SH-SY5Y (cell line): ENCODE measurements around the gene CFL1.

ENCODE experiments used
- GATA2 ChIP-seq: IDR thresholded peaks from 2 replicates; pipeline ENCODE4 v1.6.1; 2011; ENCODE audit warnings: mild to moderate bottlenecking, low read depth, low read length
- GATA3 ChIP-seq: IDR thresholded peaks from 2 replicates; pipeline ENCODE4 v1.6.1; 2011; ENCODE audit warnings: low read depth, mild to moderate bottlenecking, low read length, moderate library complexity

CFL1 gene

GRCh38 chr11:65867284-65868071, 9.5 kb upstream of the CFL1 start:
- TF ChIP-seq GATA2 (no peak), GATA3 (no peak)

GRCh38 chr11:65866509-65867283, 8.7 kb upstream of the CFL1 start:
- TF ChIP-seq GATA2 (no peak), GATA3 (no peak)

GRCh38 chr11:65865550-65866172, 7.7 kb upstream of the CFL1 start:
- no peak for TF ChIP-seq GATA3

GRCh38 chr11:65864706-65865471, 6.9 kb upstream of the CFL1 start:
- TF ChIP-seq GATA3 (no peak), GATA2 (no peak)

GRCh38 chr11:65863889-65864705, 6.1 kb upstream of the CFL1 start:
- TF ChIP-seq GATA3 = no peak
- no peak for TF ChIP-seq GATA2

GRCh38 chr11:65862941-65863888, 5.2 kb upstream of the CFL1 start:
- TF ChIP-seq GATA2 (no peak), GATA3 (no peak)

GRCh38 chr11:65862191-65862735, 4.3 kb upstream of the CFL1 start:
- TF ChIP-seq GATA2 = no peak
- no peak for TF ChIP-seq GATA3

- no peak for TF ChIP-seq GATA2
- no peak for TF ChIP-seq GATA3
Observed at GRCh38 chr11:65861533-65862183, 3.7 kb upstream of the CFL1 start.

- TF ChIP-seq GATA2 (no peak), GATA3 (no peak)
Observed at GRCh38 chr11:65861165-65861505, 3.2 kb upstream of the CFL1 start.

GRCh38 chr11:65860278-65861164, 2.5 kb upstream of the CFL1 start, which contains the start of gene MUS81:
Gene MUS81 (plus strand): TSS chr11:65860433. CDS start chr11:65860754, 321 bp downstream.
- TF ChIP-seq GATA2 (no peak; the same call in 1 of the 2 replicates), GATA3 (no peak)

GRCh38 chr11:65859812-65860277, 1.9 kb upstream of the CFL1 start:
- no peak for TF ChIP-seq GATA2
- no peak for TF ChIP-seq GATA3
